ENCODE results near the gene RNU4-1. TPM values are rescaled to one million over a fixed set of nuclear protein-coding genes. Genes with fewer than 3 reads are reported as not detected.

The RNU4-1 gene
- total and polyA plus RNA-seq, 9 of the 15 experiments (the other 6 are each of a cell fraction or from before 2014, with no cell fraction given), result under 0.01 to 19,719 (median 3,563) TPM; not detected in 4

DNA sequence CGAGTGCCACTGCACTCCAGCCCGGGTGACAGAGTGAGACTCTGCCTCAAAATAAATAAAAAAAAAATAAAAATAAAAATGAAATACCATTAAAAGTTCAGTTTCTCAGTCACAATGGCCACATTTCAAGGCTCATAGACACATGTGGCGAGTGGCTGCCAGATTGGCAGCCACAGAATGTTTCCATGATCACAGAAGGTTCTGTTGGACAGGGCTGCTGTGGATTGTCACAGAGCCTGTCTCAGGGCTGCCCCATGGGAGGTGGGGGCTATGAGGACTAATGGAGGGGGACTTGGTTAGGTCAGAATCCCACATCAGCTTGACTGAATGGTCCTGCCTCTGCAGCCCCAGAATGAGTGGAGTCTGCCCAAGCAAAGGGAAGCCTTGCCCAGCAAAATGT, 38.4 kb upstream of the RNU4-1 start:
- WGBS (ENCODE audit: insufficient coverage, low coverage, missing lambda C conversion rate), result 10% methylated on average over 3 of the region's 3 CpGs
- TF ChIP-seq HNRNPK (IDR thresholded peaks at IDR 0.05; ENCODE audit: low read depth, low read length, poor library complexity, severe bottlenecking) (no peak), PRMT5 (CRISPR knock-in tag; IDR thresholded peaks at IDR 0.05) (no peak), ELF1 (tag; IDR thresholded peaks at IDR 0.05) (no peak), SMARCB1 (IDR thresholded peaks at IDR 0.05; ENCODE audit: insufficient read length, low read depth) (no peak), CEBPB (tag; IDR thresholded peaks at IDR 0.05) (no peak), PML (IDR thresholded peaks at IDR 0.05; ENCODE audit: low read length) (no peak), ZZZ3 (IDR thresholded peaks at IDR 0.05) (no peak), HDAC6 (IDR thresholded peaks at IDR 0.05; ENCODE audit: low read depth, low read length) (no peak), ZNF668 (CRISPR knock-in tag; IDR thresholded peaks at IDR 0.05) (no peak), NR4A1 (CRISPR knock-in tag; IDR thresholded peaks at IDR 0.05) (no peak), NR4A1 (tag; IDR thresholded peaks at IDR 0.05) (no peak)
- TF ChIP-seq, protein P1, sequence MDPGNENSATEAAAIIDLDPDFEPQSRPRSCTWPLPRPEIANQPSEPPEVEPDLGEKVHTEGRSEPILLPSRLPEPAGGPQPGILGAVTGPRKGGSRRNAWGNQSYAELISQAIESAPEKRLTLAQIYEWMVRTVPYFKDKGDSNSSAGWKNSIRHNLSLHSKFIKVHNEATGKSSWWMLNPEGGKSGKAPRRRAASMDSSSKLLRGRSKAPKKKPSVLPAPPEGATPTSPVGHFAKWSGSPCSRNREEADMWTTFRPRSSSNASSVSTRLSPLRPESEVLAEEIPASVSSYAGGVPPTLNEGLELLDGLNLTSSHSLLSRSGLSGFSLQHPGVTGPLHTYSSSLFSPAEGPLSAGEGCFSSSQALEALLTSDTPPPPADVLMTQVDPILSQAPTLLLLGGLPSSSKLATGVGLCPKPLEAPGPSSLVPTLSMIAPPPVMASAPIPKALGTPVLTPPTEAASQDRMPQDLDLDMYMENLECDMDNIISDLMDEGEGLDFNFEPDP (CRISPR knock-in tag; IDR thresholded peaks at IDR 0.05), result no peak
- TF ChIP-seq, protein P2, sequence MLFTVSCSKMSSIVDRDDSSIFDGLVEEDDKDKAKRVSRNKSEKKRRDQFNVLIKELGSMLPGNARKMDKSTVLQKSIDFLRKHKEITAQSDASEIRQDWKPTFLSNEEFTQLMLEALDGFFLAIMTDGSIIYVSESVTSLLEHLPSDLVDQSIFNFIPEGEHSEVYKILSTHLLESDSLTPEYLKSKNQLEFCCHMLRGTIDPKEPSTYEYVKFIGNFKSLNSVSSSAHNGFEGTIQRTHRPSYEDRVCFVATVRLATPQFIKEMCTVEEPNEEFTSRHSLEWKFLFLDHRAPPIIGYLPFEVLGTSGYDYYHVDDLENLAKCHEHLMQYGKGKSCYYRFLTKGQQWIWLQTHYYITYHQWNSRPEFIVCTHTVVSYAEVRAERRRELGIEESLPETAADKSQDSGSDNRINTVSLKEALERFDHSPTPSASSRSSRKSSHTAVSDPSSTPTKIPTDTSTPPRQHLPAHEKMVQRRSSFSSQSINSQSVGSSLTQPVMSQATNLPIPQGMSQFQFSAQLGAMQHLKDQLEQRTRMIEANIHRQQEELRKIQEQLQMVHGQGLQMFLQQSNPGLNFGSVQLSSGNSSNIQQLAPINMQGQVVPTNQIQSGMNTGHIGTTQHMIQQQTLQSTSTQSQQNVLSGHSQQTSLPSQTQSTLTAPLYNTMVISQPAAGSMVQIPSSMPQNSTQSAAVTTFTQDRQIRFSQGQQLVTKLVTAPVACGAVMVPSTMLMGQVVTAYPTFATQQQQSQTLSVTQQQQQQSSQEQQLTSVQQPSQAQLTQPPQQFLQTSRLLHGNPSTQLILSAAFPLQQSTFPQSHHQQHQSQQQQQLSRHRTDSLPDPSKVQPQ (CRISPR knock-in tag; IDR thresholded peaks at IDR 0.05; ENCODE audit: borderline replicate concordance), result no peak
- TF ChIP-seq, protein P3, sequence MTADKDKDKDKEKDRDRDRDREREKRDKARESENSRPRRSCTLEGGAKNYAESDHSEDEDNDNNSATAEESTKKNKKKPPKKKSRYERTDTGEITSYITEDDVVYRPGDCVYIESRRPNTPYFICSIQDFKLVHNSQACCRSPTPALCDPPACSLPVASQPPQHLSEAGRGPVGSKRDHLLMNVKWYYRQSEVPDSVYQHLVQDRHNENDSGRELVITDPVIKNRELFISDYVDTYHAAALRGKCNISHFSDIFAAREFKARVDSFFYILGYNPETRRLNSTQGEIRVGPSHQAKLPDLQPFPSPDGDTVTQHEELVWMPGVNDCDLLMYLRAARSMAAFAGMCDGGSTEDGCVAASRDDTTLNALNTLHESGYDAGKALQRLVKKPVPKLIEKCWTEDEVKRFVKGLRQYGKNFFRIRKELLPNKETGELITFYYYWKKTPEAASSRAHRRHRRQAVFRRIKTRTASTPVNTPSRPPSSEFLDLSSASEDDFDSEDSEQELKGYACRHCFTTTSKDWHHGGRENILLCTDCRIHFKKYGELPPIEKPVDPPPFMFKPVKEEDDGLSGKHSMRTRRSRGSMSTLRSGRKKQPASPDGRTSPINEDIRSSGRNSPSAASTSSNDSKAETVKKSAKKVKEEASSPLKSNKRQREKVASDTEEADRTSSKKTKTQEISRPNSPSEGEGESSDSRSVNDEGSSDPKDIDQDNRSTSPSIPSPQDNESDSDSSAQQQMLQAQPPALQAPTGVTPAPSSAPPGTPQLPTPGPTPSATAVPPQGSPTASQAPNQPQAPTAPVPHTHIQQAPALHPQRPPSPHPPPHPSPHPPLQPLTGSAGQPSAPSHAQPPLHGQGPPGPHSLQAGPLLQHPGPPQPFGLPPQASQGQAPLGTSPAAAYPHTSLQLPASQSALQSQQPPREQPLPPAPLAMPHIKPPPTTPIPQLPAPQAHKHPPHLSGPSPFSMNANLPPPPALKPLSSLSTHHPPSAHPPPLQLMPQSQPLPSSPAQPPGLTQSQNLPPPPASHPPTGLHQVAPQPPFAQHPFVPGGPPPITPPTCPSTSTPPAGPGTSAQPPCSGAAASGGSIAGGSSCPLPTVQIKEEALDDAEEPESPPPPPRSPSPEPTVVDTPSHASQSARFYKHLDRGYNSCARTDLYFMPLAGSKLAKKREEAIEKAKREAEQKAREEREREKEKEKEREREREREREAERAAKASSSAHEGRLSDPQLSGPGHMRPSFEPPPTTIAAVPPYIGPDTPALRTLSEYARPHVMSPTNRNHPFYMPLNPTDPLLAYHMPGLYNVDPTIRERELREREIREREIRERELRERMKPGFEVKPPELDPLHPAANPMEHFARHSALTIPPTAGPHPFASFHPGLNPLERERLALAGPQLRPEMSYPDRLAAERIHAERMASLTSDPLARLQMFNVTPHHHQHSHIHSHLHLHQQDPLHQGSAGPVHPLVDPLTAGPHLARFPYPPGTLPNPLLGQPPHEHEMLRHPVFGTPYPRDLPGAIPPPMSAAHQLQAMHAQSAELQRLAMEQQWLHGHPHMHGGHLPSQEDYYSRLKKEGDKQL (CRISPR knock-in tag; IDR thresholded peaks at IDR 0.05; ENCODE audit: borderline replicate concordance), result no peak

More for the DNA sequence above, 38.4 kb upstream of the RNU4-1 start:
- H3K36me3 ChIP-seq (ENCODE audit: control insufficient read depth, insufficient read depth, low read length), result no peaks in the 10 kb centered on the region
- peaks cover 2% of the 10 kb centered on the region; the same call in 1 of the 2 replicates for H3K9me3 ChIP-seq (replicated peaks; ENCODE audit: control insufficient read depth, insufficient read depth, low read depth, low read length)
- peaks cover 5% of the 10 kb centered on the region; the same call in 1 of the 2 replicates for H4K20me1 ChIP-seq (replicated peaks; ENCODE audit: control insufficient read depth, insufficient read depth, low read length)
- no peak overlapping the region for H2AFZ ChIP-seq (ENCODE audit: low read depth, low read length)
- H3K4me1 ChIP-seq (replicated peaks in 1 of 2; ENCODE audit: control insufficient read depth in 2 of 2, insufficient read depth in 2 of 2, low read length in 2 of 2), result no peaks in the 10 kb centered on the region; a peak in 1 of 5 replicates
- intact Hi-C loops (cut with micrococcal nuclease) (no loop called here), in situ Hi-C loops (cut with MboI) (loop anchor here (25.0 kb wide), 1 partner anchor 331 kb away; no protein-coding TSS in a partner anchor)
- H3K4me3 ChIP-seq, result no peak overlapping the region
- H3K9ac ChIP-seq (ENCODE audit: insufficient read depth in 1 of 2, low read depth in 2 of 2, low read length in 2 of 2), result no peak overlapping the region
- DNase-seq (ENCODE audit: extremely low read depth in 1 of 4, low spot score in 3 of 4), result peak in 1 of 4 experiments; percentile 4
- CTCF ChIA-PET (ENCODE audit: low intra/inter-chr PET ratio), result no interaction called here
- no peak for FAIRE-seq
- H3K79me2 ChIP-seq (ENCODE audit: control insufficient read depth, insufficient read depth, low read length), result no peaks in the 10 kb centered on the region
- no peaks in the 10 kb centered on the region for H3K9me1 ChIP-seq (ENCODE audit: control insufficient read depth, insufficient read depth, low read length)
- H3K27ac ChIP-seq (ENCODE audit: extremely low read depth, low read depth, low read length), result no peak overlapping the region
- POLR2A ChIA-PET, result no interaction called here
- H3K27me3 ChIP-seq (ENCODE audit: control insufficient read depth in 2 of 2, insufficient read depth in 2 of 2, low read length in 2 of 2), result peaks cover 23 to 25% of the 10 kb centered on the region in 2 experiments; a peak in 3 of 5 replicates
- no peak for ATAC-seq
- no TSS peak for BruUV-seq (replicated peaks)
- H3K4me2 ChIP-seq (ENCODE audit: insufficient read depth, low read length), result no peak overlapping the region
